Colonic mucosa (tissue), 4 donors: Measurements from ENCODE around the gene SSC4D. TPM values are rescaled to one million over a fixed set of nuclear protein-coding genes. Genes with fewer than 3 reads are reported as not detected.
"Not testable (repeated sequence)": the region's sequence is repeated elsewhere in the genome, so short reads cannot be mapped to it uniquely, and the experiment has no call there.

Source experiments
- DNase-seq: peaks from one replicate; pipeline ENCODE4 v3.0.0-alpha.2; 2020
- H3K27ac ChIP-seq: fragments of 200-600 bp; one replicate; pipeline ENCODE4 v1.8.0; 2021
- H3K27me3 ChIP-seq: fragments of 200-600 bp; one replicate; pipeline ENCODE4 v1.8.0; 2021
- H3K36me3 ChIP-seq: fragments of 200-600 bp; one replicate; pipeline ENCODE4 v1.8.0; 2021
- H3K4me1 ChIP-seq: fragments of 200-600 bp; one replicate; pipeline ENCODE4 v1.8.0; 2021; ENCODE audit warnings: mild to moderate bottlenecking
- H3K4me3 ChIP-seq: fragments of 200-600 bp; one replicate; pipeline ENCODE4 v1.8.0; 2021
- H3K9ac ChIP-seq, 2 donors: one replicate each; pipeline ENCODE4 v1.7.0; 2013; ENCODE audit warnings: control low read depth in 2 of 2, low read depth in 2 of 2, low read length in 2 of 2
- H3K9me3 ChIP-seq: fragments of 200-600 bp; one replicate; pipeline ENCODE4 v1.8.0; 2021
- intact Hi-C: fragments of 100-400 bp; cut with DNase I; formaldehyde crosslinking; loops from one replicate; pipeline ENCODE4 v1.14.1; 2022
- total RNA-seq, 2 donors: library from RNA; stranded (reverse); fragmentation: NEBNext Ultra II Directional in 1 of 2; extraction: Animal tissue kit (Norgen Biotek cat#: 25700) in 1 of 2; gene quantifications; one replicate each; pipeline ENCODE4 v1.2.1, GENCODE V29; 2021
- TF ChIP-seq, protein P1 (sequence below): fragments of 200-600 bp; IDR thresholded peaks from one replicate; pipeline ENCODE4 v1.8.0; 2022; ENCODE audit warnings: antibody characterized with exemption, mild to moderate bottlenecking
- donor health status: healthy.
- donor health status: DM: no; HTN: no; CAD: no.
- donor health status: DM: no; HTN: no; CAD: no.

SSC4D gene
- total RNA-seq, 2 donors from 2014 or later: 0.42 to 0.45 TPM

DNA sequence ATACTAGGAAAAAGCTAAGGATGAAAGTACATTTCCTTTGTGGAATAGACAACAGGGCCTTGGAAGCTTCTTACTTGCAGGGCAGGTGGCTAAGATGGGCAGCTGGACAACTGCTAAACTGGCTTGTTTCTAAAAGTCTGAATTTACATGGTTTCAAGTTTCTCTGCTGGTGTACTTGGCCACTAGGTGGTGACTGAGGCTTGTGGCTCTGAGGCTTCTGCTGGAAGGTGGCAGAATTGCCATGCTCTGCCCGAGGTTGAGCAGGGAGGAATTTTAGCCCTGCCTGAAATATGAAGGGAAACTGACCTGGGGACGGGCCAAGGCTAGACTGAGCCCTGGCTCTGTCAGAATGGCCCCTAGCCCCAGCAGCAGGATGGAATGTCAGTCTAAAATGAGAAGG, 28.4 kb upstream of the SSC4D start:
- intact Hi-C loops, H3K9me3 ChIP-seq, H3K36me3 ChIP-seq, H3K27ac ChIP-seq, H3K4me3 ChIP-seq, H3K4me1 ChIP-seq, H3K9ac ChIP-seq, H3K27me3 ChIP-seq: not testable (repeated sequence)
- TF ChIP-seq, protein P1, sequence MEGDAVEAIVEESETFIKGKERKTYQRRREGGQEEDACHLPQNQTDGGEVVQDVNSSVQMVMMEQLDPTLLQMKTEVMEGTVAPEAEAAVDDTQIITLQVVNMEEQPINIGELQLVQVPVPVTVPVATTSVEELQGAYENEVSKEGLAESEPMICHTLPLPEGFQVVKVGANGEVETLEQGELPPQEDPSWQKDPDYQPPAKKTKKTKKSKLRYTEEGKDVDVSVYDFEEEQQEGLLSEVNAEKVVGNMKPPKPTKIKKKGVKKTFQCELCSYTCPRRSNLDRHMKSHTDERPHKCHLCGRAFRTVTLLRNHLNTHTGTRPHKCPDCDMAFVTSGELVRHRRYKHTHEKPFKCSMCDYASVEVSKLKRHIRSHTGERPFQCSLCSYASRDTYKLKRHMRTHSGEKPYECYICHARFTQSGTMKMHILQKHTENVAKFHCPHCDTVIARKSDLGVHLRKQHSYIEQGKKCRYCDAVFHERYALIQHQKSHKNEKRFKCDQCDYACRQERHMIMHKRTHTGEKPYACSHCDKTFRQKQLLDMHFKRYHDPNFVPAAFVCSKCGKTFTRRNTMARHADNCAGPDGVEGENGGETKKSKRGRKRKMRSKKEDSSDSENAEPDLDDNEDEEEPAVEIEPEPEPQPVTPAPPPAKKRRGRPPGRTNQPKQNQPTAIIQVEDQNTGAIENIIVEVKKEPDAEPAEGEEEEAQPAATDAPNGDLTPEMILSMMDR: peak; percentile 42
- DNase-seq: peak; percentile 81

DNA sequence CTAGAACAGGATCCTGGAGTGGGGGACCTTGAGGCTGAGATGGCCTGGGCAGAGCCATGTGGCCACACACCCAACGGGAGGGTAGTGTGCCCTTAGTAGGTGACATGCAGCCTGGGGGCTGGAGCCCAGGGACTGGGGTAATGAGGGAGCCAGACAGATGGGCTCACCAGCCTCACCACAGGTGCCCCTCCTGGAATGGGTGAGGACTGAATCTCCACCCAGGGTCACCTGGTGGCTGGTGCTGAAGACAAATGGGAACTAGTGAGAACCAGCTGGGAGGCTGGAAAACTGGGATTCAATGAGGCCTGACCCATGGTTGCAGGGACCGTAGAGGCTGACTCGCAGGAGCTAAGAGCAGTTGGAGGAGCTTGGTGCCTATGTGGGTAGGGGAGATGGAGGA, 21.3 kb upstream of the SSC4D start:
- intact Hi-C loops: no loop called here

DNA sequence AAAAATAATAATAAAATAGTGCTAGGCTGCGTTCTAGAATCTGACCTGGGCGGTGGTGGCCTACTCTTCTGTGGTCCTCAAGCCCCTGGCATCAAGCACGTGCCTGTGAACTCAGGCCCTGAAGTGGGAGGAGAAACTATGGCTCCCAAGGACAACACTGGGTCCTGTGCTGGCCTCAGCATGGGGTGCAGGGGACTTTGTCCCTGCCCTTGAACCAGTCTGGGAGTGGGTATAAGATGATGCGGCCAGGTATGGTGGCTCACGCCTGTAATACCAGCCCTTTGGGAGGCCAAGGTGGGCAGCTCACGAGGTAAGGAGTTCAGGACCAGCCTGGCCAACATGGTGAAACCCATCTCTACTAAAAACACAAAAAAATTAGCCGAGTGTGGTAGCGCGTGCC, 20.7 kb upstream of the SSC4D start:
- Histone ChIP-seq H3K36me3 (no peaks in the 10 kb centered on the region), H3K4me3 (no peak overlapping the region), H3K27ac (no peak overlapping the region), H3K9ac (no peak overlapping the region), H3K9me3 (no peaks in the 10 kb centered on the region), H3K27me3 (no peaks in the 10 kb centered on the region), H3K4me1 (no peaks in the 10 kb centered on the region)
- intact Hi-C loops: no loop called here
- DNase-seq: no peak
- TF ChIP-seq, protein P1: no peak

More for the DNA sequence above, 21.3 kb upstream of the SSC4D start:
- no peaks in the 10 kb centered on the region for H3K36me3 ChIP-seq
- no peak overlapping the region for H3K4me3 ChIP-seq
- no peak for DNase-seq
- TF ChIP-seq, protein P1: no peak
- no peak overlapping the region for H3K27ac ChIP-seq
- no peaks in the 10 kb centered on the region for H3K9me3 ChIP-seq
- no peaks in the 10 kb centered on the region for H3K27me3 ChIP-seq
- H3K4me1 ChIP-seq: no peaks in the 10 kb centered on the region
- H3K9ac ChIP-seq: no peak overlapping the region

DNA sequence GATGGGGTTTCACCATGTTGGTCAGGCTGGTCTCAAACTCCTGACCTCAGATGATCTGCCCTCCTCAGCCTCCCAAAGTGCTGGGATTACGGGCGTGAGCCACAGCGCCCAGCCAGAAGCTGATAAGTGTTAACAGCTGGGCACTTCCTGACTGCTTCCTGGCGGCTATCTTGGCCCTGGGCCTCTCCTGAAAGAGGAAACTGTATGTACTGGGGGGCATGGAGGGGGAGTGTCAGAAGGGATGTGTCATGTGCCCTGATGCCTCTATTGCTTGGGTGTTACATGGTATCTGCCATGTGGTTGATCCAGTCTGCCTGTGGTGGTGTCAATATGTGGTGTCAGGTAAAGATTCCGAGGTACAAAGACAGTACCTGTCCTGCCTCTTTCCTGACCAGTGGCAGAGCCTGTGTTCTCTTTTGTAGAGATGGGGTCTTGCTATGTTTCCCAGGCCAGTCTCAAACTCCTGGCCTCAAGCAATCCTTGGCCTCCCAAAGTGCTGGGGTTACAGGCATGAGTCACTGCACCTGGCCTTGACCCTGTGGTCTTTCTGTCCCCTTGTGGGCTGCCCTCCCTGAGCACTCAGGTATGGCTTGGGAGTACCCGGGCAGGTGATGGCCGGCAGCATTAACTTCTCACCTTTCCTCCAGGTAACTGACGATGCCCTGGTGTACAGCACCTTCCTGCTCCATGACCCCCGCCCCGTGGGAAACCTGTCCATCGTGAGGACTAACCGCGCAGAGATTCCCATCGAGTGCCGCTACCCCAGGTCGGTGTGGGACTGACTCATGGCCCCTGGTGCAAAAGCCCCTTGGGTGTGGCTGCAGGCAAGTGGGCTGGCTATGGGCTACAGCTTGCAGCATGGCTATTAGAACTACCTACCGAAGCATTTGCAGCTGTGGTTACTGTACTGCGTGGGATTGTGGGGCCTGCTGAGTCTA, 19.6 kb upstream of the SSC4D start:
- Histone ChIP-seq H3K36me3 (no peaks in the 10 kb centered on the region), H3K9me3 (no peaks in the 10 kb centered on the region), H3K9ac (no peak overlapping the region), H3K4me3 (no peak overlapping the region), H3K27ac (no peak overlapping the region), H3K27me3 (no peaks in the 10 kb centered on the region), H3K4me1 (no peaks in the 10 kb centered on the region)
- TF ChIP-seq, protein P1: no peak
- intact Hi-C loops: no loop called here
- no peak for DNase-seq

DNA sequence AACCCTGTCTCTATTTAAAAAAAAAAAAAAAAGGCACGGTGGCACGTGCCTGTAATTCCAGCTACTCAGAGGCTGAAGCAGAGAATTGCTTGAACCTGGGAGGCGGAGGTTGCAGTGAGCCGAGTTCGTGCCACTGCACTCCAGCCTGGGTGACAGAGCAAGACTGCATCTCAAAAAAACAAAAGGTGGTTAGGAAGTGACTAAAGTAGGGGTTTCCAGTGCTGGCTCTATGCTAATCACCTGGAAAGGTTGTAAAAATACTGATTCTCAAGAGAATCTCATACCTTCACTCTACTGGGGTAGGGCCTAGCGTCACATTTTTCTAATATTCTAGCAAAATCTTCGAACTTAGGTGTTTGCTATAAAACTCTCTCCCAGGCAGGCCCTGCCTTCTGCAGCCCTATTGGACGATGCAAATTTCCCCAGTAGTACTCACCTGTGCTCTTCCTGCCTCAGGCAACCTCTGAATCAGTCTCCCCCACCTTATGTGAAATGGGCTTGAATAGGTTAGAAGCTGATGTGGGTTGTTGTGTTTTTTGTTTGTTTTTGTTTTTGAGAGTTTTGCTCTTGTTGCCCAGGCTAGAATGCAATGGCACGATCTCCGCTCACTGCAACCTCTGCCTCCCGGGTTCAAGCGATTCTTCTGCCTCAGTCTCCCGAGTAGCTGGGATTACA, 18.8 kb upstream of the SSC4D start:
- no peak overlapping the region for H3K9ac ChIP-seq
- TF ChIP-seq, protein P1: no peak
- no peaks in the 10 kb centered on the region for H3K9me3 ChIP-seq
- no peak overlapping the region for H3K4me3 ChIP-seq
- H3K27me3 ChIP-seq: no peaks in the 10 kb centered on the region
- no peaks in the 10 kb centered on the region for H3K4me1 ChIP-seq
- intact Hi-C loops: no loop called here
- no peaks in the 10 kb centered on the region for H3K36me3 ChIP-seq
- no peak overlapping the region for H3K27ac ChIP-seq
- no peak for DNase-seq
